Activated B cell treated with CpG ODN at 0.5 μM for 24 hours (primary cell): ENCODE data around the gene ACOT2. TPM values are rescaled to one million over a fixed set of nuclear protein-coding genes. Genes with fewer than 3 reads are reported as not detected.
"Not testable (repeated sequence)": the region's sequence is repeated elsewhere in the genome, so short reads cannot be mapped to it uniquely, and the experiment has no call there.

ENCODE experiments used
- ATAC-seq: fragments of 200-7000 bp; cut with Tn5 transposase; one replicate; pipeline ENCODE4 v1.10.0; 2021; ENCODE audit warnings: low read depth, mild to moderate bottlenecking, moderate library complexity
- CTCF ChIA-PET: fragments of 350-600 bp; sonication (Branson Sonifier 250); formaldehyde crosslinking; loops from one replicate; lab custom pipeline; 2021; ENCODE audit warnings: antibody characterized with exemption; lab: Charles Lee
- POLR2A ChIA-PET: fragments of 350-600 bp; sonication (Branson Sonifier 250); formaldehyde crosslinking; loops from one replicate; lab custom pipeline; 2021; ENCODE audit warnings: antibody characterized with exemption; lab: Charles Lee
- DNase-seq: peaks from one replicate; pipeline ENCODE4 v3.0.0; 2022
- H3K27ac Mint-ChIP-seq: one replicate; pipeline ENCODE4 v1.8.0; 2020; ENCODE audit warnings: mixed read lengths
- H3K27me3 Mint-ChIP-seq: one replicate; pipeline ENCODE4 v1.8.0; 2021; ENCODE audit warnings: mixed read lengths
- H3K36me3 Mint-ChIP-seq: one replicate; pipeline ENCODE4 v1.8.0; 2021; ENCODE audit warnings: low read depth, mixed read lengths
- H3K4me1 Mint-ChIP-seq: one replicate; pipeline ENCODE4 v1.8.0; 2021; ENCODE audit warnings: mixed read lengths
- H3K4me3 Mint-ChIP-seq: one replicate; pipeline ENCODE4 v1.8.0; 2020; ENCODE audit warnings: mild to moderate bottlenecking, mixed read lengths
- H3K9me3 Mint-ChIP-seq: one replicate; pipeline ENCODE4 v1.8.0; 2020; ENCODE audit warnings: mixed read lengths
- CTCF ChIP-seq: fragments of 200-600 bp; IDR thresholded peaks from one replicate; pipeline ENCODE4 v1.8.0; 2022; ENCODE audit warnings: antibody characterized with exemption, mild to moderate bottlenecking
- intact Hi-C: fragments of 100-400 bp; cut with micrococcal nuclease; formaldehyde crosslinking; loops from one replicate; pipeline ENCODE4 v1.15.1; 2024
- total RNA-seq: library from RNA; stranded (reverse); gene quantifications from 2 replicates; pipeline ENCODE4 v1.2.3, GENCODE V29; 2022

ACOT2 gene
- 11.1 and 13.8 TPM in 2 replicates for total RNA-seq

GRCh38 chr14:73569185-73569958, at the start of gene ACOT2:
Gene ACOT2, plus strand, starts transcription at chr14:73569213. Its CDS starts 28 bp downstream, at chr14:73569241.
- CTCF ChIA-PET, result interaction anchor here (1.3 to 2.9 kb wide), 4 partner anchors 61 to 159 kb away, joined by 3 to 16 read pairs (median 8); partner anchors contain the start of gene RIOX1

GRCh38 chr14:73521229-73521628, 47.8 kb upstream of the ACOT2 start:
- intact Hi-C loops, result no loop called here
- DNase-seq, result no peak
- Mint-ChIP-seq H3K27me3 (no peaks in the 10 kb centered on the region), H3K4me3 (no peak overlapping the region), H3K36me3 (no peaks in the 10 kb centered on the region), H3K9me3 (no peaks in the 10 kb centered on the region), H3K4me1 (no peaks in the 10 kb centered on the region), H3K27ac (no peak overlapping the region)
- CTCF ChIA-PET, result interaction anchor here (1.5 kb wide), 1 partner anchor 13 kb away, joined by 3 read pairs; no protein-coding TSS in a partner anchor
- no peak for TF ChIP-seq CTCF
- POLR2A ChIA-PET, result no interaction called here
- no peak for ATAC-seq

More at GRCh38 chr14:73569185-73569958, at the start of gene ACOT2:
- Mint-ChIP-seq H3K27ac (peak within 1 kb of the TSS; percentile 95), H3K4me3 (peak within 1 kb of the TSS; percentile 94), H3K36me3 (peaks cover 16% of the 10 kb centered on the region), H3K4me1 (peaks cover 36% of the 10 kb centered on the region)
- intact Hi-C loops, result loop anchor here (2.0 to 5.0 kb wide), 3 partner anchors 13 to 512 kb away; partner anchors contain the start of genes RBM25 and RIOX1
- DNase-seq (peak; percentile 64), ATAC-seq (peak; percentile 67)
- POLR2A ChIA-PET, result interaction anchor here (0.5 to 2.4 kb wide), 21 partner anchors 13 to 1101 kb away, joined by 3 to 20 read pairs (median 5); partner anchors contain the start of genes ACOT6, DNAL1, NUMB and RBM25
- not testable (repeated sequence) for H3K27me3 Mint-ChIP-seq, H3K9me3 Mint-ChIP-seq

GRCh38 chr14:73524493-73524892, 44.5 kb upstream of the ACOT2 start:
- H3K4me3 Mint-ChIP-seq, result no peak overlapping the region
- ATAC-seq (no peak), DNase-seq (no peak)
- ChIA-PET POLR2A (no interaction called here), CTCF (interaction anchor here (2.0 kb wide), 1 partner anchor 15 kb away, joined by 6 read pairs; no protein-coding TSS in a partner anchor)
- H3K4me1 Mint-ChIP-seq, result no peaks in the 10 kb centered on the region
- no peaks in the 10 kb centered on the region for H3K36me3 Mint-ChIP-seq
- intact Hi-C loops, result no loop called here
- no peaks in the 10 kb centered on the region for H3K9me3 Mint-ChIP-seq
- TF ChIP-seq CTCF, result no peak
- H3K27me3 Mint-ChIP-seq, result no peaks in the 10 kb centered on the region
- H3K27ac Mint-ChIP-seq, result no peak overlapping the region

GRCh38 chr14:73526036-73526984, 42.7 kb upstream of the ACOT2 start:
- TF ChIP-seq CTCF, result no peak
- CTCF ChIA-PET, result no interaction called here
- POLR2A ChIA-PET, result no interaction called here
- no peak overlapping the region for H3K27ac Mint-ChIP-seq
- H3K4me3 Mint-ChIP-seq, result no peak overlapping the region
- no peaks in the 10 kb centered on the region for H3K9me3 Mint-ChIP-seq
- ATAC-seq (no peak), DNase-seq (no peak)
- H3K27me3 Mint-ChIP-seq, result no peaks in the 10 kb centered on the region
- H3K36me3 Mint-ChIP-seq, result no peaks in the 10 kb centered on the region
- no peaks in the 10 kb centered on the region for H3K4me1 Mint-ChIP-seq
- intact Hi-C loops, result no loop called here

GRCh38 chr14:73529356-73529755, 39.7 kb upstream of the ACOT2 start:
- H3K4me1 Mint-ChIP-seq, H3K4me3 Mint-ChIP-seq, H3K27me3 Mint-ChIP-seq, POLR2A ChIA-PET, ATAC-seq, H3K27ac Mint-ChIP-seq, H3K36me3 Mint-ChIP-seq, DNase-seq, H3K9me3 Mint-ChIP-seq, CTCF ChIA-PET: not testable (repeated sequence)
- intact Hi-C loops, result loop anchor here (2.0 kb wide), 1 partner anchor 29 kb away; the partner anchor contains the start of gene HEATR4

GRCh38 chr14:73531971-73532370, 37.0 kb upstream of the ACOT2 start:
- CTCF ChIA-PET, ATAC-seq, H3K4me1 Mint-ChIP-seq, POLR2A ChIA-PET, H3K27ac Mint-ChIP-seq, DNase-seq, H3K27me3 Mint-ChIP-seq, H3K4me3 Mint-ChIP-seq, H3K9me3 Mint-ChIP-seq, intact Hi-C loops, H3K36me3 Mint-ChIP-seq: not testable (repeated sequence)

GRCh38 chr14:73537244-73538045, 31.6 kb upstream of the ACOT2 start:
- H3K4me3 Mint-ChIP-seq, result peak overlapping the region; percentile 56
- H3K27ac Mint-ChIP-seq, H3K4me1 Mint-ChIP-seq, DNase-seq, POLR2A ChIA-PET, H3K9me3 Mint-ChIP-seq, intact Hi-C loops, H3K36me3 Mint-ChIP-seq, CTCF ChIA-PET, H3K27me3 Mint-ChIP-seq: not testable (repeated sequence)
- ATAC-seq, result peak; percentile 32

GRCh38 chr14:73539017-73539416, 30.0 kb upstream of the ACOT2 start:
- POLR2A ChIA-PET, H3K9me3 Mint-ChIP-seq, CTCF ChIA-PET, DNase-seq, H3K4me1 Mint-ChIP-seq, H3K4me3 Mint-ChIP-seq, intact Hi-C loops, H3K27me3 Mint-ChIP-seq, H3K36me3 Mint-ChIP-seq, H3K27ac Mint-ChIP-seq: not testable (repeated sequence)
- peak; percentile 97 for ATAC-seq
